Activated CD8-positive, alpha-beta T cell treated with anti-CD3 and anti-CD28 coated beads for 36 hours (primary cell): ENCODE measurements around the gene SORCS3. TPM values are rescaled to one million over a fixed set of nuclear protein-coding genes. Genes with fewer than 3 reads are reported as not detected.

ENCODE experiments used
- ATAC-seq: fragments of 200-7000 bp; cut with Tn5 transposase; one replicate; pipeline ENCODE4 v1.10.0; 2021; ENCODE audit warnings: mild to moderate bottlenecking, moderate library complexity
- CTCF ChIA-PET: fragments of 350-600 bp; sonication (Branson Sonifier 250); formaldehyde crosslinking; loops from one replicate; lab custom pipeline; 2021; ENCODE audit warnings: antibody characterized with exemption; lab: Charles Lee
- POLR2A ChIA-PET: fragments of 350-600 bp; sonication (Branson Sonifier 250); formaldehyde crosslinking; loops from one replicate; lab custom pipeline; 2021; ENCODE audit warnings: antibody characterized with exemption; lab: Charles Lee
- DNase-seq: peaks from one replicate; pipeline ENCODE4 v3.0.0-alpha.2; 2020
- H3K27ac Mint-ChIP-seq: one replicate; pipeline ENCODE4 v1.8.0; 2021; ENCODE audit warnings: mild to moderate bottlenecking, mixed read lengths
- H3K27me3 Mint-ChIP-seq: one replicate; pipeline ENCODE4 v1.8.0; 2021; ENCODE audit warnings: mixed read lengths
- H3K36me3 Mint-ChIP-seq: one replicate; pipeline ENCODE4 v1.8.0; 2021; ENCODE audit warnings: low read depth, mixed read lengths
- H3K4me1 Mint-ChIP-seq: one replicate; pipeline ENCODE4 v1.8.0; 2021; ENCODE audit warnings: low read depth, mixed read lengths
- H3K4me3 Mint-ChIP-seq: one replicate; pipeline ENCODE4 v1.8.0; 2021; ENCODE audit warnings: mild to moderate bottlenecking, moderate library complexity, mixed read lengths
- H3K9me3 Mint-ChIP-seq: one replicate; pipeline ENCODE4 v1.8.0; 2021; ENCODE audit warnings: mixed read lengths
- intact Hi-C: fragments of 100-400 bp; cut with micrococcal nuclease; formaldehyde crosslinking; loops from one replicate; pipeline ENCODE4 v1.10.0; 2022
- total RNA-seq, 2 experiments: library from RNA; stranded (reverse); gene quantifications; one replicate each; pipeline ENCODE4 v1.2.3, GENCODE V29; 2021
- TF ChIP-seq, protein P1 (sequence below): fragments of 200-600 bp; IDR thresholded peaks from one replicate; pipeline ENCODE4 v1.8.0; 2022; ENCODE audit warnings: antibody characterized with exemption, mild to moderate bottlenecking

SORCS3 gene
- total RNA-seq, 2 experiments from 2014 or later: not detected

- Mint-ChIP-seq H3K27ac (no peak overlapping the region), H3K36me3 (no peaks in the 10 kb centered on the region), H3K27me3 (no peaks in the 10 kb centered on the region), H3K9me3 (no peaks in the 10 kb centered on the region), H3K4me1 (peaks cover 4% of the 10 kb centered on the region), H3K4me3 (no peak overlapping the region)
- no peak for DNase-seq
- ChIA-PET POLR2A (no interaction called here), CTCF (no interaction called here)
- no peak for ATAC-seq
- intact Hi-C loops: no loop called here
- TF ChIP-seq, protein P1, sequence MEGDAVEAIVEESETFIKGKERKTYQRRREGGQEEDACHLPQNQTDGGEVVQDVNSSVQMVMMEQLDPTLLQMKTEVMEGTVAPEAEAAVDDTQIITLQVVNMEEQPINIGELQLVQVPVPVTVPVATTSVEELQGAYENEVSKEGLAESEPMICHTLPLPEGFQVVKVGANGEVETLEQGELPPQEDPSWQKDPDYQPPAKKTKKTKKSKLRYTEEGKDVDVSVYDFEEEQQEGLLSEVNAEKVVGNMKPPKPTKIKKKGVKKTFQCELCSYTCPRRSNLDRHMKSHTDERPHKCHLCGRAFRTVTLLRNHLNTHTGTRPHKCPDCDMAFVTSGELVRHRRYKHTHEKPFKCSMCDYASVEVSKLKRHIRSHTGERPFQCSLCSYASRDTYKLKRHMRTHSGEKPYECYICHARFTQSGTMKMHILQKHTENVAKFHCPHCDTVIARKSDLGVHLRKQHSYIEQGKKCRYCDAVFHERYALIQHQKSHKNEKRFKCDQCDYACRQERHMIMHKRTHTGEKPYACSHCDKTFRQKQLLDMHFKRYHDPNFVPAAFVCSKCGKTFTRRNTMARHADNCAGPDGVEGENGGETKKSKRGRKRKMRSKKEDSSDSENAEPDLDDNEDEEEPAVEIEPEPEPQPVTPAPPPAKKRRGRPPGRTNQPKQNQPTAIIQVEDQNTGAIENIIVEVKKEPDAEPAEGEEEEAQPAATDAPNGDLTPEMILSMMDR: no peak
These were observed 383.1 kb downstream of the SORCS3 start for GRCh38 chr10:105024184-105024583.

DNA sequence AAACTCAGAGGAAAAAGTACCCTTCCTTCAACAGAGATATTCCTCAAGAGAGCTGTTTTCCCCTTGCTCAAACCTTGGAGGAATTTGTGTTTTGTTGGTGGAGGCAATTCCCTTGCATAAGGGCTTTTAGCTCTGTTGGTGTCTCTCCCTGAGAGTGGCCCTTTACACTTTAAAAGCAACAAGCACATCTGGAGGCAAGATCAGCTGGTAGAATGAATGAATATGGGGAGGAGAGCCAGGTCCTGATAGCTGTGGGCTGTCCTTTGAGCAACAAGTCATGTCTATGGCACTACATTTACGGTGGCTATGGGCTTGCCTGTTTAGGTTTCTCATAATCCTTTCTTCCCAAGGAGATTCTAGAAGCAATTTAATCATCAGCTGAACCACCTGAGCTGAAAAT is 384.0 kb downstream of the SORCS3 start:
- no peak overlapping the region for H3K27ac Mint-ChIP-seq
- peaks cover 4% of the 10 kb centered on the region for H3K4me1 Mint-ChIP-seq
- CTCF ChIA-PET: no interaction called here
- ATAC-seq: no peak
- H3K27me3 Mint-ChIP-seq: no peaks in the 10 kb centered on the region
- no peaks in the 10 kb centered on the region for H3K36me3 Mint-ChIP-seq
- intact Hi-C loops: no loop called here
- POLR2A ChIA-PET: no interaction called here
- no peaks in the 10 kb centered on the region for H3K9me3 Mint-ChIP-seq
- DNase-seq: no peak
- H3K4me3 Mint-ChIP-seq: no peak overlapping the region
- TF ChIP-seq, protein P1: no peak

DNA sequence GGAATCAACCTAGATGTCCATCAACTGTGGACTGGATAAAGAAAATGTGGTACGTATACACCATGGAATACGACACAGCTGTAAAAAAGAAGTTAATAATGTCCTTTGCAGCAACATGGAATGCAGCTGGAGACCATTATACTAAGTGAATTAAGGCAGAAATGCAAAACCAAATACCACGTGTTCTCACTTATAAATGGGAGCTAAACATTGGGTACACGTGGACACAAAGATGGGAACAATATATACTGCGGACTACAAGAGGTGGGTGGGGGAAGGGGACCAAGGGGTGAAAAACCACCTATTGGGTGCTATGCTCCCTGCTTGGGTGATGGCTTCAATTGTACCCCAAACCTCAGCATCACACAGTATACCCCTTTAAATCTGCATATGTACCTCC is 385.5 kb downstream of the SORCS3 start:
- CTCF ChIA-PET: no interaction called here
- no peak for ATAC-seq
- Mint-ChIP-seq H3K9me3 (no peaks in the 10 kb centered on the region), H3K4me3 (no peak overlapping the region), H3K36me3 (no peaks in the 10 kb centered on the region), H3K4me1 (peaks cover 3% of the 10 kb centered on the region), H3K27ac (no peak overlapping the region), H3K27me3 (no peaks in the 10 kb centered on the region)
- POLR2A ChIA-PET: no interaction called here
- intact Hi-C loops: no loop called here
- DNase-seq: no peak
- TF ChIP-seq, protein P1: no peak

DNA sequence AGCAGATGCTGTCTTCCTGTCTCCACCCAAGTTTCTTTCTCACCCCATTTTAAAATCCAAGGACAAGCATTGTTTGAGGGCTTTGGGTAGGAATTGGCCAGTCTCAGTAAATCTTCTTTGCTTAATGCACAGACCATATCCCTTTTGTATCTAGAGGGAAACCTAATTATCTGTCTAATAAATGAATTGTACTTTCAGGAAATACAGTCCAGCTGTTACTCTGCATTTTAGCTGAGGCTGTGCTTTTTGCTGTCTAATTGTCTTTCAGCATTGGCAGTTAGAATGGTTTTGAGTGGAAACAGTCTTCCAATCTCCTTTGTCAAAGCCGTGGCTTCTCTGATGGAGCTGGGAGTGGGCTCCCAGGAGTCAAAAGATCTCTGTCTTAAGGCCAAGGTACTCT is 388.2 kb downstream of the SORCS3 start:
- Mint-ChIP-seq H3K4me1 (no peaks in the 10 kb centered on the region), H3K36me3 (no peaks in the 10 kb centered on the region), H3K27ac (no peak overlapping the region), H3K9me3 (no peaks in the 10 kb centered on the region), H3K27me3 (no peaks in the 10 kb centered on the region), H3K4me3 (no peak overlapping the region)
- CTCF ChIA-PET: no interaction called here
- TF ChIP-seq, protein P1: no peak
- POLR2A ChIA-PET: no interaction called here
- intact Hi-C loops: no loop called here
- DNase-seq: no peak
- no peak for ATAC-seq

DNA sequence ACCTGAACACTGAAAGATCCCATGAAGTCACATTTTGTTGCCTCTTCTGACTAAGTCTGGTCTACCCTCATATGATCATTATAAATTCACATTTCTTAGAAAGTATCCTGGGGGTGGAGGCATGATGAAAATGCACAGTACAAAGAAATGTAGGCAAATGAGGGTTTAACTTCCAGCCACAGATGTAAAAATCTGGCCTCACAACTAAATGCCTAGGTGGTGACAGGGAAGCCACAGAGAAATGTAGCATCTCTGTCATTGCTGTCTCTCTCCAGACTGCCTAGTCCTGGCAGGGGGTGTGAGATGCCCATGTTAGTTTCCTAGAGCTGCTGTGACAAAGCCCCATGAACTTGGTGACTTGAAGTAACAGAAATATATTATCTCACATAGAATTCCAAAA is 395.9 kb downstream of the SORCS3 start:
- TF ChIP-seq, protein P1: no peak
- DNase-seq (no peak), ATAC-seq (peak; percentile 51)
- Mint-ChIP-seq H3K4me1 (no peaks in the 10 kb centered on the region), H3K36me3 (no peaks in the 10 kb centered on the region), H3K9me3 (no peaks in the 10 kb centered on the region), H3K27me3 (no peaks in the 10 kb centered on the region), H3K4me3 (no peak overlapping the region), H3K27ac (no peak overlapping the region)
- intact Hi-C loops: no loop called here
- CTCF ChIA-PET: no interaction called here
- POLR2A ChIA-PET: no interaction called here
